Measurements from ENCODE around the gene PTX3. TPM values are rescaled to one million over a fixed set of nuclear protein-coding genes. Genes with fewer than 3 reads are reported as not detected.

The PTX3 gene
- total RNA-seq, 1 experiment from 2014 or later = 4.3 TPM

GRCh38 chr3:157394411-157394810, 42.2 kb upstream of the PTX3 start:
- BruUV-seq (replicated peaks) = no TSS peak
- H3K27me3 ChIP-seq (replicated peaks; ENCODE audit: insufficient read depth, low read depth, low read length, poor library complexity) = peaks cover 4% of the 10 kb centered on the region
- H3K4me1 ChIP-seq (ENCODE audit: insufficient read depth, low read length, poor library complexity, severe bottlenecking) = no peaks in the 10 kb centered on the region
- no peak for DNase-seq (ENCODE audit: low spot score)
- ChIA-PET POLR2A (ENCODE audit: low non-redundant PET) (no interaction called here), CTCF (no interaction called here)
- no peak overlapping the region for H3K4me3 ChIP-seq (ENCODE audit: low read depth, low read length, poor library complexity, severe bottlenecking)
- TF ChIP-seq EZH2 (IDR thresholded peaks at IDR 0.05; ENCODE audit: borderline replicate concordance, low read depth, low read length, poor library complexity, severe bottlenecking) (no peak), CTCF (conservative IDR thresholded peaks at IDR 0.05; ENCODE audit: low read depth, low read length) (no peak)
- H3K36me3 ChIP-seq (ENCODE audit: insufficient read depth, low read length, poor library complexity, severe bottlenecking) = no peaks in the 10 kb centered on the region
- intact Hi-C loops (cut with micrococcal nuclease; ENCODE audit: unreplicated experiment) = no loop called here
- no peak overlapping the region for H3K27ac ChIP-seq (ENCODE audit: low read depth, low read length, poor library complexity, severe bottlenecking)
- H3K9me3 ChIP-seq (ENCODE audit: low read depth, low read length, poor library complexity, severe bottlenecking) = no peaks in the 10 kb centered on the region

DNA sequence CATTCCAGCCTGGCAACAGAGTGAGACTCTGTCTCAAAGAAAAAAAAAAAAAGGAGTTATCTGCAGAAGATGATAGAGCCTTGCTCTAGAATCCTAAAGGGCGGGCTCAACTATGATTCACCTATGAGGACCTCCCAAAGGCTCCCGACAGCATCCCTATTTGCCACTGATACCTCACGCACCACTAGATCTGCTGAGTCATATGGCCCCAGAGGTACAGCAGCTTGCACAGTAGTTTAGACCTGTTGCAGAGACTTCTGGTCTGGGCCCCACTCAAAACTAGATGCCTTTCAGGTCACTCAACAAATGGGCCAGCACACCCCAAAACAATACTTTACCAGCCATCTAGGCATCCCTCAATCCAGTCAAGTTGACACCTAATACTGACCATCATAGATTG, 38.1 kb upstream of the PTX3 start:
- H3K36me3 ChIP-seq (ENCODE audit: insufficient read depth, low read length, poor library complexity, severe bottlenecking) = no peaks in the 10 kb centered on the region
- ChIA-PET CTCF (no interaction called here), POLR2A (ENCODE audit: low non-redundant PET) (no interaction called here)
- peaks cover 10% of the 10 kb centered on the region for H3K27me3 ChIP-seq (replicated peaks; ENCODE audit: insufficient read depth, low read depth, low read length, poor library complexity)
- no peak for DNase-seq (ENCODE audit: low spot score)
- H3K4me3 ChIP-seq (ENCODE audit: low read depth, low read length, poor library complexity, severe bottlenecking) = no peak overlapping the region
- intact Hi-C loops (cut with micrococcal nuclease; ENCODE audit: unreplicated experiment) = no loop called here
- TF ChIP-seq CTCF (conservative IDR thresholded peaks at IDR 0.05; ENCODE audit: low read depth, low read length) (no peak), EZH2 (IDR thresholded peaks at IDR 0.05; ENCODE audit: borderline replicate concordance, low read depth, low read length, poor library complexity, severe bottlenecking) (no peak)
- H3K27ac ChIP-seq (ENCODE audit: low read depth, low read length, poor library complexity, severe bottlenecking) = no peak overlapping the region
- H3K9me3 ChIP-seq (ENCODE audit: low read depth, low read length, poor library complexity, severe bottlenecking) = no peaks in the 10 kb centered on the region
- no TSS peak for BruUV-seq (replicated peaks)
- no peaks in the 10 kb centered on the region for H3K4me1 ChIP-seq (ENCODE audit: insufficient read depth, low read length, poor library complexity, severe bottlenecking)

GRCh38 chr3:157404381-157404780, 32.3 kb upstream of the PTX3 start:
- CTCF ChIA-PET = no interaction called here
- Histone ChIP-seq H3K4me1 (ENCODE audit: insufficient read depth, low read length, poor library complexity, severe bottlenecking) (no peaks in the 10 kb centered on the region), H3K27ac (ENCODE audit: low read depth, low read length, poor library complexity, severe bottlenecking) (no peak overlapping the region), H3K9me3 (ENCODE audit: low read depth, low read length, poor library complexity, severe bottlenecking) (no peaks in the 10 kb centered on the region), H3K4me3 (ENCODE audit: low read depth, low read length, poor library complexity, severe bottlenecking) (no peak overlapping the region), H3K36me3 (ENCODE audit: insufficient read depth, low read length, poor library complexity, severe bottlenecking) (no peaks in the 10 kb centered on the region), H3K27me3 (replicated peaks; ENCODE audit: insufficient read depth, low read depth, low read length, poor library complexity) (peaks cover 6% of the 10 kb centered on the region)
- no peak for DNase-seq (ENCODE audit: low spot score)
- no TSS peak for BruUV-seq (replicated peaks)
- intact Hi-C loops (cut with micrococcal nuclease; ENCODE audit: unreplicated experiment) = no loop called here
- POLR2A ChIA-PET (ENCODE audit: low non-redundant PET) = no interaction called here
- TF ChIP-seq EZH2 (IDR thresholded peaks at IDR 0.05; ENCODE audit: borderline replicate concordance, low read depth, low read length, poor library complexity, severe bottlenecking) (no peak), CTCF (conservative IDR thresholded peaks at IDR 0.05; ENCODE audit: low read depth, low read length) (no peak)

Measured in A673 (cell line).